MM.1S (cell line): ENCODE results near the gene SNX3.
"Not testable (repeated sequence)": the region's sequence is repeated elsewhere in the genome, so short reads cannot be mapped to it uniquely, and the experiment has no call there.

Source experiments
- DNase-seq: peaks from one replicate; pipeline ENCODE4 v3.0.0-alpha.2; 2015
- H2AFZ ChIP-seq: fragments of 300-600 bp; sonication (generic); 2 replicates; pipeline ENCODE4 v1.6.0; 2016; ENCODE audit warnings: antibody characterized with exemption, low read length
- H3F3A ChIP-seq: fragments of 300-600 bp; sonication (generic); 2 replicates; pipeline ENCODE4 v1.6.1; 2016; ENCODE audit warnings: mild to moderate bottlenecking, antibody characterized with exemption, low read length, moderate library complexity, mixed read lengths; ENCODE audit not compliant: insufficient read depth
- H3K27ac ChIP-seq: fragments of 300-600 bp; sonication (generic); 2 replicates; pipeline ENCODE4 v1.5.1; 2016; ENCODE audit warnings: mild to moderate bottlenecking, low read length
- H3K27me3 ChIP-seq: fragments of 300-600 bp; sonication (generic); replicated peaks from 2 replicates; pipeline ENCODE4 v1.6.0; 2016; ENCODE audit warnings: low read length; ENCODE audit not compliant: insufficient read depth
- H3K36me3 ChIP-seq: fragments of 300-600 bp; sonication (generic); replicated peaks from 2 replicates; pipeline ENCODE4 v1.6.1; 2016; ENCODE audit warnings: mild to moderate bottlenecking, low read length, mixed read lengths; ENCODE audit not compliant: insufficient read depth
- H3K4me1 ChIP-seq: fragments of 300-600 bp; sonication (generic); 2 replicates; pipeline ENCODE4 v1.6.1; 2016; ENCODE audit warnings: low read length, mixed read lengths
- H3K4me2 ChIP-seq: fragments of 300-600 bp; sonication (generic); 2 replicates; pipeline ENCODE4 v1.6.0; 2016; ENCODE audit warnings: low read depth, low read length
- H3K4me3 ChIP-seq: fragments of 300-600 bp; sonication (generic); 2 replicates; pipeline ENCODE4 v1.5.1; 2016; ENCODE audit warnings: low read length, mixed read lengths
- H3K79me2 ChIP-seq: fragments of 300-600 bp; sonication (generic); 2 replicates; pipeline ENCODE4 v1.6.1; 2016; ENCODE audit warnings: mixed run types, low read length, mixed read lengths
- H3K9ac ChIP-seq: fragments of 300-600 bp; sonication (generic); 2 replicates; pipeline ENCODE4 v1.6.1; 2016; ENCODE audit warnings: low read length, mixed read lengths
- H3K9me2 ChIP-seq: fragments of 300-600 bp; sonication (generic); replicated peaks from 2 replicates; pipeline ENCODE4 v1.6.1; 2016; ENCODE audit warnings: mild to moderate bottlenecking, low read length, mixed read lengths; ENCODE audit not compliant: insufficient read depth
- H3K9me3 ChIP-seq: fragments of 300-600 bp; sonication (generic); replicated peaks from 2 replicates; pipeline ENCODE4 v1.6.1; 2016; ENCODE audit warnings: mild to moderate bottlenecking, low read length, mixed read lengths; ENCODE audit not compliant: insufficient read depth
- H4K20me1 ChIP-seq: fragments of 300-600 bp; sonication (generic); 2 replicates; pipeline ENCODE4 v1.6.1; 2016; ENCODE audit warnings: mild to moderate bottlenecking, low read length, moderate library complexity, mixed read lengths; ENCODE audit not compliant: insufficient read depth
- EZH2 ChIP-seq: fragments of 300-600 bp; sonication (generic); optimal IDR thresholded peaks from 2 replicates; pipeline ENCODE3; 2017; ENCODE audit warnings: low read depth, mild to moderate bottlenecking, antibody characterized with exemption, low read length, mixed read lengths
- EZH2phosphoT487 ChIP-seq: fragments of 300-600 bp; sonication (generic); IDR thresholded peaks from 2 replicates; pipeline ENCODE4 v1.6.1; 2018; ENCODE audit warnings: antibody characterized with exemption, low read length
- TF ChIP-seq, protein P1 (sequence below): fragments of 300-600 bp; sonication (generic); IDR thresholded peaks from 2 replicates; pipeline ENCODE4 v1.5.1; 2016; ENCODE audit warnings: antibody characterized with exemption, low read length, mixed read lengths

Gene SNX3

DNA sequence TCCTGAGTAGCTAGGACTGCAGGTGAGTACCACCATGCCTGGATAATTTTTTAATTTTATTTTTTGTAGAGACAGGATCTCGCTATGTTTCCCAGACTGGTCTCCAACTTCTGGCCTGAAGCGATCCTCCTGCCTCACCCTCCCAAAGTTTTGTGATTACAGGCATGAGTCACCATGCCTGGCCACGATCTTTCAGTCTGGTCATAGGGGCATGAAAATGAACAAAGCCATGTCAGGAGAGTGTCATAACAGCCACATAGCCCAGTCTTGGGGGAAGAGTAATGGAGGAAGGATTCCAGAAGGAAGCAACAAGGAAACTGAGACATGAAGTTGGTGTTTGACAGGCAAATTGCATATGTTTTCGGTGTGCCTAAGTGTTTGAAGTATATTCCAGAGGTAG is 17.0 kb upstream of the SNX3 start:
- DNase-seq: no peak
- Histone ChIP-seq H3K9me2 (no peaks in the 10 kb centered on the region), H4K20me1 (no peaks in the 10 kb centered on the region), H3K36me3 (no peaks in the 10 kb centered on the region), H3F3A (no peaks in the 10 kb centered on the region), H3K9ac (no peak overlapping the region), H3K9me3 (no peaks in the 10 kb centered on the region), H3K79me2 (no peaks in the 10 kb centered on the region), H3K4me1 (no peaks in the 10 kb centered on the region), H2AFZ (no peak overlapping the region), H3K27ac (no peak overlapping the region), H3K4me2 (no peak overlapping the region), H3K27me3 (no peaks in the 10 kb centered on the region), H3K4me3 (no peak overlapping the region)
- TF ChIP-seq, protein P1, sequence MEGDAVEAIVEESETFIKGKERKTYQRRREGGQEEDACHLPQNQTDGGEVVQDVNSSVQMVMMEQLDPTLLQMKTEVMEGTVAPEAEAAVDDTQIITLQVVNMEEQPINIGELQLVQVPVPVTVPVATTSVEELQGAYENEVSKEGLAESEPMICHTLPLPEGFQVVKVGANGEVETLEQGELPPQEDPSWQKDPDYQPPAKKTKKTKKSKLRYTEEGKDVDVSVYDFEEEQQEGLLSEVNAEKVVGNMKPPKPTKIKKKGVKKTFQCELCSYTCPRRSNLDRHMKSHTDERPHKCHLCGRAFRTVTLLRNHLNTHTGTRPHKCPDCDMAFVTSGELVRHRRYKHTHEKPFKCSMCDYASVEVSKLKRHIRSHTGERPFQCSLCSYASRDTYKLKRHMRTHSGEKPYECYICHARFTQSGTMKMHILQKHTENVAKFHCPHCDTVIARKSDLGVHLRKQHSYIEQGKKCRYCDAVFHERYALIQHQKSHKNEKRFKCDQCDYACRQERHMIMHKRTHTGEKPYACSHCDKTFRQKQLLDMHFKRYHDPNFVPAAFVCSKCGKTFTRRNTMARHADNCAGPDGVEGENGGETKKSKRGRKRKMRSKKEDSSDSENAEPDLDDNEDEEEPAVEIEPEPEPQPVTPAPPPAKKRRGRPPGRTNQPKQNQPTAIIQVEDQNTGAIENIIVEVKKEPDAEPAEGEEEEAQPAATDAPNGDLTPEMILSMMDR: no peak
- no peak for TF ChIP-seq EZH2
- no peak for TF ChIP-seq EZH2phosphoT487

DNA sequence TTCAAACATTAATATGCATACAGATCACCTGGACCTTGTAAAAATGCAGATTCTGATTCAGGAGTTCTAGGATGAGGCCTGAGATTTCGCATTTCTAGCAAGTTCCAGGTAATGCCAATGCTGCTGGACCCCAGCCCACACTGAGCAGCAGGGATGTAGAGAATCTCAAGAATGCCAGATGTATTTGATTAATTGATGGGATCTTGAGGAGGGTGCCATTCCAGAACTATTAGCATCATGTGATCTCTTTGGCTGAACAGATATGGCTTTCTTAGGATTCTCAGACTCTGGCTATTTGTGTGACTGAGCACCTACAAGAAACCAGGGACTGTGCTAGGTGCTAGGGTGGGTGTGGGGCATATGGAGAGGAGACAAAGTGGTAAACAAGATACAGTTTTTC is 16.5 kb upstream of the SNX3 start:
- H3K4me3 ChIP-seq: no peak overlapping the region
- no peak for DNase-seq
- H2AFZ ChIP-seq: no peak overlapping the region
- no peak overlapping the region for H3K4me2 ChIP-seq
- H3F3A ChIP-seq: no peaks in the 10 kb centered on the region
- no peaks in the 10 kb centered on the region for H3K79me2 ChIP-seq
- no peaks in the 10 kb centered on the region for H3K36me3 ChIP-seq
- no peaks in the 10 kb centered on the region for H3K9me2 ChIP-seq
- H3K4me1 ChIP-seq: no peaks in the 10 kb centered on the region
- H3K9me3 ChIP-seq: no peaks in the 10 kb centered on the region
- H4K20me1 ChIP-seq: no peaks in the 10 kb centered on the region
- no peak overlapping the region for H3K9ac ChIP-seq
- no peak overlapping the region for H3K27ac ChIP-seq
- no peaks in the 10 kb centered on the region for H3K27me3 ChIP-seq
- TF ChIP-seq EZH2 (no peak), EZH2phosphoT487 (no peak)
- TF ChIP-seq, protein P1: no peak

DNA sequence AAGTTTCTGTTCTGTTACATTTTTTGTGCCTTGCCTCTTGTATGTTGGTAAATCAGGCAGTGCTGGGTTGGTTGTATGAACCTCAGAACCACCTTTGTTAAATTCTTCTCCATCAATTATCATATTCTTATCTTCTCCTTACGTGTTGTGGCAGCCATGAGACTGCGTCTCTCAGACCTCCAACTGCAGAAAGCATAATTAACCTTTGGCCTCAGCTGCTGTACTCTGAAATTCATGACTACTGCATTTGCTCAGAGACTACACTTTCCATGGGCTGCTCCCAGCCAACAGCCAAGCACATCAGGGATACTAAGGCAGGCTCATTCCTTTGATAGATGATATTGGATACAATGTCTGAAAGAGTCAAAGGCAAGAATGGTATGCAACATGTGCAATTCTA is 15.1 kb upstream of the SNX3 start:
- H3K79me2 ChIP-seq: no peaks in the 10 kb centered on the region
- no peaks in the 10 kb centered on the region for H3K9me2 ChIP-seq
- no peaks in the 10 kb centered on the region for H3K36me3 ChIP-seq
- H4K20me1 ChIP-seq: no peaks in the 10 kb centered on the region
- no peaks in the 10 kb centered on the region for H3K27me3 ChIP-seq
- H2AFZ ChIP-seq: no peak overlapping the region
- no peaks in the 10 kb centered on the region for H3K9me3 ChIP-seq
- no peaks in the 10 kb centered on the region for H3K4me1 ChIP-seq
- no peaks in the 10 kb centered on the region for H3F3A ChIP-seq
- H3K27ac ChIP-seq: no peak overlapping the region
- no peak for DNase-seq
- H3K4me3 ChIP-seq: no peak overlapping the region
- H3K9ac ChIP-seq: no peak overlapping the region
- TF ChIP-seq, protein P1: no peak
- TF ChIP-seq EZH2phosphoT487: no peak
- TF ChIP-seq EZH2: no peak
- no peak overlapping the region for H3K4me2 ChIP-seq

DNA sequence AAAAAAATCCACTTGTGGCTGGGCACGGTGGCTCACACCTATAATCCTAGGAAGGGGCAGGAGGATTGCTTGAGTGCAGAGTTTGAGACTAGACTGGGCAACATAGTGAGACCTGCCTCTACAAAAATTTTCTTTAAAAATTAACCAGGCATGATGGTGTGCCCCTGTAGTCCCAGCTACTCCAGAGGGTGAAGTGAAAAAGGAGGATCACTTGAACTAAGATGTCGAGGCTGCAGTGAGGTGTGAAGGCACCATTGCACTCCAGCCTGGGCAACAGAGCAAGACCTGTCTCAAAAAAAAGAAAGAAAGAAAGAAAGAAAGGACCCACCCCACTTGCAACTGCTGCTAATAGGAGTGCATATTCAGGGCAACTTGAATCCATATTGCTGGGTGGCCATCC is 13.7 kb upstream of the SNX3 start:
- Histone ChIP-seq H4K20me1 (no peaks in the 10 kb centered on the region), H3K36me3 (no peaks in the 10 kb centered on the region), H3K4me2 (no peak overlapping the region), H3K9me3 (no peaks in the 10 kb centered on the region), H3K9ac (no peak overlapping the region), H3K9me2 (no peaks in the 10 kb centered on the region), H3K79me2 (no peaks in the 10 kb centered on the region), H3F3A (no peaks in the 10 kb centered on the region), H3K4me1 (no peaks in the 10 kb centered on the region), H2AFZ (no peak overlapping the region), H3K27me3 (no peaks in the 10 kb centered on the region), H3K4me3 (no peak overlapping the region), H3K27ac (no peak overlapping the region)
- TF ChIP-seq, protein P1: no peak
- no peak for TF ChIP-seq EZH2phosphoT487
- TF ChIP-seq EZH2: no peak
- no peak for DNase-seq

DNA sequence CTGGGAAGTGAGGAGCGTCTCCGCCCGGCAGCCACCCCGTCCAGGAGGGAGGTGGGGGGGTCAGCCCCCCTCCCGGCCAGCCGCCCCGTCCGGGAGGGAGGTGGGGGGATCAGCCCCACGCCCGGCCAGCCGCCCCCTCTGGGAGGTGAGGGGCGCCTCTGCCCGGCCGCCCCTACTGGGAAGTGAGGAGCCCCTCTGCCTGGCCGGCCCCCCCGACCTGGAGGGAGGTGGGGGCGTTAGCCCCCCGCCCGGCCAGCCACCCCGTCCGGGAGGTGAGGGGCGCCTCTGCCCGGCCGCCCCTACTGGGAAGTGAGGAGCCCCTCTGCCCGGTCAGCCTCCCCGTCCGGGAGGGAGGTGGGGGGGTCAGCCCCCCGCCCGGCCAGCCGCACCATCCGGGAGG is 9.1 kb upstream of the SNX3 start:
- not testable (repeated sequence) for H3K9ac ChIP-seq, DNase-seq, H3K9me3 ChIP-seq, H3K27ac ChIP-seq, H3K27me3 ChIP-seq, H3K4me1 ChIP-seq, H3K9me2 ChIP-seq, H3K36me3 ChIP-seq, H3K79me2 ChIP-seq, H3K4me2 ChIP-seq, H3K4me3 ChIP-seq, H4K20me1 ChIP-seq, H3F3A ChIP-seq, H2AFZ ChIP-seq
